ENCODE measurements around the gene CPOX.

The CPOX gene

DNA sequence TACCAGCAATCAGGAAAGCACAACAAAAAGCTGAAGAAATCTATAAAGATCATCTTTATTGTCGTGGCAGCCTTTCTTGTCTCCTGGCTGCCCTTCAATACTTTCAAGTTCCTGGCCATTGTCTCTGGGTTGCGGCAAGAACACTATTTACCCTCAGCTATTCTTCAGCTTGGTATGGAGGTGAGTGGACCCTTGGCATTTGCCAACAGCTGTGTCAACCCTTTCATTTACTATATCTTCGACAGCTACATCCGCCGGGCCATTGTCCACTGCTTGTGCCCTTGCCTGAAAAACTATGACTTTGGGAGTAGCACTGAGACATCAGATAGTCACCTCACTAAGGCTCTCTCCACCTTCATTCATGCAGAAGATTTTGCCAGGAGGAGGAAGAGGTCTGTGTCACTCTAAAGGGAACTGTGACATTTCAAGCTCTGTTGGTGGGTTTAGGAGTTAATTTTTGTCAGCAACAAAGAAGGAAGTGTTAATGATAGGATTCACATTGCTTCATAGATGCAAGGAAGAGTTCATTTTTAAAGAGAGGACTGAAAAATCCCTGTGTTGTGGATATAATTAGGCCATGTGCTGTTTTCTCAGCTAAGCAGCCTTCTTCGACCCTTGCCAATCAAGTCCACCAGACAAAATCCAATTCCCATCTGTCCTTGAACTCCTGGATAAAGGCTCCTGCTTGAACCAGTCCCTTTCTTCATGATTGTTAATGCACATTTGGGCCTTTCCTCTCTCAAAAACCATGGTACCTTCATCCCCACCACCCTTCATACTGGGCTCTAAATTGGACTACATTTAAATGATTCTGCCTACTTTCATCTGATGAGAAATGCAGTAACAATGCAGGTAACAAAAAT, 60.5 kb downstream of the CPOX start:
- DNase-seq = no peak

DNA sequence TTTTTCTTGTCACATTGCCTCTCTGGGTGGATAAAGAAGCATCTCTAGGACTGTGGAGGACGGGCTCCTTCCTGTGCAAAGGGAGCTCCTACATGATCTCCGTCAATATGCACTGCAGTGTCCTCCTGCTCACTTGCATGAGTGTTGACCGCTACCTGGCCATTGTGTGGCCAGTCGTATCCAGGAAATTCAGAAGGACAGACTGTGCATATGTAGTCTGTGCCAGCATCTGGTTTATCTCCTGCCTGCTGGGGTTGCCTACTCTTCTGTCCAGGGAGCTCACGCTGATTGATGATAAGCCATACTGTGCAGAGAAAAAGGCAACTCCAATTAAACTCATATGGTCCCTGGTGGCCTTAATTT, 61.2 kb downstream of the CPOX start:
- DNase-seq = no peak

DNA sequence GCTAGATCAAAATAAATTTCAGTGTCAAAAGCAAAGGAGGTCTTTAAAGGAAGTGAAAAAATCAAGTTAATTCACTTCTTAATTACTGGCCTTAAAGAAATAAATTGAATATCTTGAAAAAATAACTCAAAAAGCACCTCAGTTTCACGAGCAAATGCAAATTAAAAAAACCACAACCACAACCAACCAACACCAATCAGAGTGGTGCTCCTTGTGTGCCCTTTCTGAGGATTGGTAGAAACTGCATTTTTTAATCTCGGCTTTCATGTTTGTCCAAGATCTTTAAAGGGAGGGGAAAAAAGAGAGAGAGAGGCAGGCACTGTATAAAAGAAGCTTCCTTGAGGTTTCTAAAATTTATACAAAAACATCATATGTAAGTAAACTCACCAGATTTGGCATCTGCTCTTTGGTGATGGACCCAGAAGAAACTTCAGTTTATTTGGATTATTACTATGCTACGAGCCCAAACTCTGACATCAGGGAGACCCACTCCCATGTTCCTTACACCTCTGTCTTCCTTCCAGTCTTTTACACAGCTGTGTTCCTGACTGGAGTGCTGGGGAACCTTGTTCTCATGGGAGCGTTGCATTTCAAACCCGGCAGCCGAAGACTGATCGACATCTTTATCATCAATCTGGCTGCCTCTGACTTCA, 61.7 kb downstream of the CPOX start, which contains the start of gene GPR15:
TSS of gene GPR15 (plus strand) at position 357 of the 653 bp plus-strand sequence. CDS start at position 413, 56 bp downstream.
- DNase-seq = no peak

DNA sequence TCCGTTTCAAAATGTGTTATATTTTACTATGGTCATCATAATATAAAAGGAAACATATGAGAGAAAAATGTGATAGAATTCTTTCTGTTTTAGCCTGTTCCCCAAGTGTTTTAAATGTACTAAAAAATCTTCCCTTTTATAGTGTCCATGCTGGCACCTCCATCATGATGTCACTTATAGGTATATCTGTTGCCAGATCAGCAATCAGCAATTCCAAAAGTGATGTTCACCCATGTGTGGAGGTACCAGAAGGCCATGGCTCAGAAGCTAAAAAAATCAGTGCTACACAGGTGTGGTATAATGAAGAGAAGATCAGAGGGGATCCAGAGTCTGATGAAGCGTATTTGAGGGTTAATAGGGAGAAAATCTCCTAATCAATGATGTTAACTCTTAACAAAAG, 62.7 kb downstream of the CPOX start:
- DNase-seq = no peak

DNA sequence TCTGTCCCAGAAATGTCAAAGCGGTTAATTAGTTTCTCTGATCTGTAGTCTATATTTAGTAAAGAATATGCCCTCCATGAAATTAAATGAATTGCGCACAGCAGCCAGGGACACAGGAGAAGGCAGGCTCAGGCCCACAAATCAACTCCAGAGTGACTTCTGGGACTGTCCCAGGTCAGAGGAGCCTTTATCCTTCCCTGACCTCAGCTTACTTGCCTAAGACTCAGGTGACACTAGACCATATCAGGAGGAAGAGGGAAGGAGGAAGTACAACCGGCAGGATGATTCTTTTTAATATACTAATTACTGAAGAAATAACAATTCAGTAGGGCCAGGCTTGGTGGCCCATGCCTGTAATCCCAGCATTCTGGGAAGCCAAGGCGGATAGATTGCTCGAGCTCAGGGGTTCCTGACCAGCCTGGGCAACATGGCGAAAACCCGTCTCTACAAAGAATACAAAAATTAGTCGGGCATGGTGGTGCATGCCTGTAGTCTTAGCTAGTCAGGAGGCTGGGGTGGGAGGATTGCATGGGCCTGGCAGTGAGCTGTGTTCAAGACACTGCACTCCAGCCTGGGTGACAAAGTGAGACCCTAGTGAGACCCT, 63.5 kb downstream of the CPOX start:
- no peak for DNase-seq

All from stimulated activated CD4-positive, alpha-beta T cell treated with anti-CD3 and anti-CD28 coated beads, Interleukin-2, amount 100 ng/mL, for 24 hours (primary cell).